Natural killer cell (primary cell): Measurements from ENCODE around the gene SHANK2. TPM values are rescaled to one million over a fixed set of nuclear protein-coding genes. Genes with fewer than 3 reads are reported as not detected.

Experiments
- ATAC-seq, 3 donors: fragments of 150-1000 bp in 2 of 3; fragments of 200-7000 bp in 1 of 3; cut with Tn5 transposase; 1 replicate in 1 of 3; 2 replicates in 2 of 3; pipeline ENCODE4 v1.10.0; 2021; ENCODE audit warnings: mild to moderate bottlenecking in 2 of 3, moderate library complexity in 2 of 3
- DNase-seq, 2 donors: peaks; one replicate each; pipeline versions ENCODE4 v3.0.0 to v3.0.0-alpha.2; 2013 to 2021; ENCODE audit warnings: mixed read lengths in 1 of 2
- H3K27ac ChIP-seq: one replicate; pipeline ENCODE4 v1.5.1; 2013; ENCODE audit warnings: mild to moderate bottlenecking, low read length
- H3K27me3 ChIP-seq: one replicate; pipeline ENCODE4 v1.6.1; 2013; ENCODE audit warnings: low read length; ENCODE audit not compliant: control insufficient read depth, insufficient read depth
- H3K36me3 ChIP-seq: one replicate; pipeline ENCODE4 v1.6.1; 2013; ENCODE audit warnings: low read length; ENCODE audit not compliant: control insufficient read depth, insufficient read depth
- H3K4me1 ChIP-seq: one replicate; pipeline ENCODE4 v1.6.1; 2013; ENCODE audit warnings: low read length; ENCODE audit not compliant: control insufficient read depth, insufficient read depth
- H3K4me3 ChIP-seq: one replicate; pipeline ENCODE4 v1.5.1; 2013; ENCODE audit warnings: low read length
- H3K9me3 ChIP-seq: one replicate; pipeline ENCODE4 v1.6.1; 2013; ENCODE audit warnings: low read length; ENCODE audit not compliant: control insufficient read depth, insufficient read depth
- H3K27ac Mint-ChIP-seq, 2 donors: one replicate each; pipeline ENCODE4 v1.8.0; 2022; ENCODE audit warnings: mild to moderate bottlenecking in 2 of 2, mixed read lengths in 2 of 2, moderate library complexity in 1 of 2
- H3K27me3 Mint-ChIP-seq, 2 donors: one replicate each; pipeline ENCODE4 v1.8.0; 2022; ENCODE audit warnings: low read depth in 2 of 2, mixed read lengths in 2 of 2
- H3K36me3 Mint-ChIP-seq: one replicate; pipeline ENCODE4 v1.8.0; 2022; ENCODE audit warnings: mixed read lengths
- H3K4me1 Mint-ChIP-seq, 2 donors: one replicate each; pipeline ENCODE4 v1.8.0; 2022; ENCODE audit warnings: mixed read lengths in 2 of 2
- H3K4me3 Mint-ChIP-seq: one replicate; pipeline ENCODE4 v1.8.0; 2022; ENCODE audit warnings: mild to moderate bottlenecking, moderate library complexity, mixed read lengths
- H3K9me3 Mint-ChIP-seq, 2 donors: one replicate each; pipeline ENCODE4 v1.8.0; 2022; ENCODE audit warnings: mixed read lengths in 2 of 2
- WGBS: methylation state at CpG from one replicate; pipeline ENCODE4 v1.1.7; 2013; ENCODE audit warnings: missing lambda C conversion rate; ENCODE audit not compliant: insufficient coverage; 5-methylcytosine and 5-hydroxymethylcytosine counted together
- intact Hi-C: fragments of 100-400 bp; cut with micrococcal nuclease; formaldehyde crosslinking; loops from one replicate; pipeline ENCODE4 v1.14.2; 2022
- total RNA-seq, 4 donors: library from RNA; stranded (reverse); fragments of 120-200 nt in 1 of 4; gene quantifications; one replicate each; pipeline versions ENCODE4 v1.2.3 to v1.2.4, GENCODE V29; 2013 to 2022
- TF ChIP-seq, protein P1 (sequence below): fragments of 200-600 bp; IDR thresholded peaks from one replicate; pipeline ENCODE4 v1.8.0; 2022; ENCODE audit warnings: antibody characterized with exemption

Gene SHANK2
- total RNA-seq, 3 donors from 2014 or later (not counting 1 experiment from before 2014, with no cell fraction given) = 4.9 TPM; not detected in 2

DNA sequence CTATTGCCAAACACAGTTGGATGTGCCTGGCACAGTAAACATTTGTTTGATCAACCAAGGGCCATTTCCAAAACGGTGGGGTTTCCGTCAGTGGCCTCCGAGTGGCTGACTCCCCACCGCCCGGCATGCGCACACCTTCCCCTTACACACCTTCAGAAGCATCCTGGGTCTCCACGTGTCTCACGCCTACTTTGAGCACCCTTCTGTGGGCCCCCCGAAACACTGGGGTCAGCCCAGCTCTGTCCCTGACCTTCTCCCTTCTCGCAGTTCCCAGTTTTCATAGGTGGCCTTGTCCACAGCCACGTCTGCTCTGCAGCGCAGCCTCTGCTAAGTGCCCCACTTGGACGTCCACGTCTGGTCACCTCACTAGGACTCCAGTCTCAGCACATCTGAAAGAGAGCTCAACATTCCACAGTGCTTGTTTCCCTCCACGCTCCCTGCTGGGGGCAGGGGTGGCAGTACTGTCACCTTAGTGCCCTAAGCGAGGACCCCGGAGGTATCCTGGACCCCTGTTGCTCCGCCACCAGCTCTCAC is 13.2 kb upstream of the SHANK2 start:
- no peaks in the 10 kb centered on the region for H3K9me3 Mint-ChIP-seq
- DNase-seq = no peak

DNA sequence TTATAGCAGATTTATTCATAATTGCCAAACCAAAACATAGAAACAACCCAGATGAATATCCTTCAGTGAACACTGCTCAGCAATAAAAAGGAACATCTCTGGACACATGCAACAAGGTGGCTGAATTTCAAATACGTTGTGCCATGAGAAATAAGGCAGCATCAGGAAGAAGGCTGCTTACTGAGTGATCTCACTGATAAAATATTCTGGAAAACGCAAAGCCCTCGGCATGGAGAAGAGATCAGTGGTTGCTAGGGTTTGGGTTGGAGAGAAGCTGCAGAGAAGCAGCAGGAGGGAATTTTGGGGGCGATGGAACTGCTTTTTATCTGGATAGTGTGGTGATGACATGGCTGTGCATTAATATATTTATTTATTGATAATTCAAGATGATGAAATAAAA is 11.0 kb upstream of the SHANK2 start:
- Histone ChIP-seq H3K27me3 (no peaks in the 10 kb centered on the region), H3K4me1 (no peaks in the 10 kb centered on the region), H3K9me3 (no peaks in the 10 kb centered on the region), H3K27ac (no peak overlapping the region), H3K4me3 (no peak overlapping the region), H3K36me3 (no peaks in the 10 kb centered on the region)
- Mint-ChIP-seq H3K9me3 (no peaks in the 10 kb centered on the region), H3K27ac (no peak overlapping the region), H3K27me3 (peaks cover 8 to 11% of the 10 kb centered on the region in 2 donors), H3K36me3 (no peaks in the 10 kb centered on the region), H3K4me3 (no peak overlapping the region), H3K4me1 (no peaks in the 10 kb centered on the region)
- TF ChIP-seq, protein P1, sequence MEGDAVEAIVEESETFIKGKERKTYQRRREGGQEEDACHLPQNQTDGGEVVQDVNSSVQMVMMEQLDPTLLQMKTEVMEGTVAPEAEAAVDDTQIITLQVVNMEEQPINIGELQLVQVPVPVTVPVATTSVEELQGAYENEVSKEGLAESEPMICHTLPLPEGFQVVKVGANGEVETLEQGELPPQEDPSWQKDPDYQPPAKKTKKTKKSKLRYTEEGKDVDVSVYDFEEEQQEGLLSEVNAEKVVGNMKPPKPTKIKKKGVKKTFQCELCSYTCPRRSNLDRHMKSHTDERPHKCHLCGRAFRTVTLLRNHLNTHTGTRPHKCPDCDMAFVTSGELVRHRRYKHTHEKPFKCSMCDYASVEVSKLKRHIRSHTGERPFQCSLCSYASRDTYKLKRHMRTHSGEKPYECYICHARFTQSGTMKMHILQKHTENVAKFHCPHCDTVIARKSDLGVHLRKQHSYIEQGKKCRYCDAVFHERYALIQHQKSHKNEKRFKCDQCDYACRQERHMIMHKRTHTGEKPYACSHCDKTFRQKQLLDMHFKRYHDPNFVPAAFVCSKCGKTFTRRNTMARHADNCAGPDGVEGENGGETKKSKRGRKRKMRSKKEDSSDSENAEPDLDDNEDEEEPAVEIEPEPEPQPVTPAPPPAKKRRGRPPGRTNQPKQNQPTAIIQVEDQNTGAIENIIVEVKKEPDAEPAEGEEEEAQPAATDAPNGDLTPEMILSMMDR = no peak
- ATAC-seq (no peak), DNase-seq (no peak)
- WGBS = 84% methylated on average over 4 of the region's 4 CpGs
- intact Hi-C loops = no loop called here

More for the DNA sequence above, 13.2 kb upstream of the SHANK2 start:
- Mint-ChIP-seq H3K27me3 (peaks cover 8 to 11% of the 10 kb centered on the region in 2 donors), H3K4me1 (no peaks in the 10 kb centered on the region), H3K36me3 (no peaks in the 10 kb centered on the region), H3K27ac (no peak overlapping the region), H3K4me3 (no peak overlapping the region)
- intact Hi-C loops = no loop called here
- H3K9me3 ChIP-seq = no peaks in the 10 kb centered on the region
- no peak overlapping the region for H3K27ac ChIP-seq
- TF ChIP-seq, protein P1 = no peak
- H3K27me3 ChIP-seq = no peaks in the 10 kb centered on the region
- ATAC-seq = no peak
- WGBS = 85% methylated on average over 18 of the region's 18 CpGs
- no peaks in the 10 kb centered on the region for H3K4me1 ChIP-seq
- H3K36me3 ChIP-seq = no peaks in the 10 kb centered on the region
- H3K4me3 ChIP-seq = no peak overlapping the region

DNA sequence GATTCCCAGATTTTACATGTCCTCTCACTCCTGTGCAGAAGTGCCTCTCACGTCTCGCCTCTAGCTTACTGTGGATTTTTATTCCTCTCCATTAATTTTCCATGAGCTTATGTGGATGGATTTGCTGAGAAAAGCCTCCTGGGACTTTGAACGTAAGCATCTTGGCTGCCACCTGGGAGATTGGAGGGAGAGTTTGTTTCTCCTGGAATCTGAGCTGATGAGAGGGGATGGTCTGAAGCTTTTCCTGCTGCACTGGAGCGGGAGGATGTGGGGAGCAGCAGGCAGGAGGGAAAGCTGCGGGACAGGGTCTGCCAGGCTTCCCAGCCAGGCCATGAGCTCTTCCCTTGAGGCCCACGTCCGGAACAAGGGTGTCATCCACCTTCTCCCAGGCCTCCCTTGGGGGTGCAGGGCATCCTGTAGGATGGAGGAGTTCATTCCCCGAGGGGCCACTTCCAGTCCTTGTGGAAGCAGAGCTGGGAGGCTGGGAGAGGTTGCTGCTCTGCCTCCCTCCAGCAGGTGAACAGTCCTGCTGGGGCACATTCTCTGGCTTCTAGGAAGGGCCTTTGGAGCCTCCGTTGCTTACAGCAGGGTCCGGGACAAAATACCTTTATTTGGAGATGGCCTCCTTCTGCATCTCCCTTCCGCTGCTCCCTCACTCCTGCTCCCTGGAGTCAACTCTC is 3.6 kb upstream of the SHANK2 start:
- H3K4me3 ChIP-seq = no peak overlapping the region
- peaks cover 28 to 29% of the 10 kb centered on the region in 2 donors for H3K27me3 Mint-ChIP-seq
- no peak overlapping the region for H3K27ac Mint-ChIP-seq
- no peak overlapping the region for H3K4me3 Mint-ChIP-seq
- DNase-seq (no peak), ATAC-seq (no peak)
- TF ChIP-seq, protein P1 = no peak
- H3K36me3 ChIP-seq = no peaks in the 10 kb centered on the region
- H3K27ac ChIP-seq = no peak overlapping the region
- no peaks in the 10 kb centered on the region for H3K4me1 ChIP-seq
- intact Hi-C loops = no loop called here
- H3K4me1 Mint-ChIP-seq = no peaks in the 10 kb centered on the region
- no peaks in the 10 kb centered on the region for H3K36me3 Mint-ChIP-seq
- peaks cover 15% of the 10 kb centered on the region for H3K27me3 ChIP-seq
- H3K9me3 ChIP-seq = no peaks in the 10 kb centered on the region
- no peaks in the 10 kb centered on the region for H3K9me3 Mint-ChIP-seq
- 60% methylated on average over 11 of the region's 11 CpGs for WGBS

DNA sequence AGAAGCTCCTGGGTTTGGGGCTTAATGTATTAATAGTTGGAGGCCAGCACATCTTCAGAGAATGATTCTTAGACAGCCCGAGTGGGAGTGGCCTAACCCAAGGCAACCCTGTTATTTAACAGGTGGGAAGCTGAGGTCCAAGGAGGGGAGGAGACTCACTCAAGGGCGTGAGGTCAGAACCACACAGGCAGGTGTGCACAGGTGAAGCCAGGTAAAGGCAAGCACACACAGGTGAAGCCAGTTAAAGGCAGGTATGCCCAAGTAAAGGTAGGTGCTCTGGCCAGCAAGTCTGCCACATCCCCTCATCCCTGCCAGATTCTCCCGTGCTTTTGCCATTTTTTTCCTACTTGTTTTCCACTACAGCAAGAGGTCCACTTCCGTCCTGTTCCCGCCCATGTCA is 2.9 kb upstream of the SHANK2 start:
- peaks cover 19% of the 10 kb centered on the region for H3K27me3 ChIP-seq
- WGBS = 74% methylated on average over 5 of the region's 5 CpGs
- no peaks in the 10 kb centered on the region for H3K4me1 Mint-ChIP-seq
- ATAC-seq (no peak), DNase-seq (no peak)
- no peaks in the 10 kb centered on the region for H3K9me3 ChIP-seq
- no peaks in the 10 kb centered on the region for H3K36me3 Mint-ChIP-seq
- H3K9me3 Mint-ChIP-seq = no peaks in the 10 kb centered on the region
- H3K4me1 ChIP-seq = no peaks in the 10 kb centered on the region
- no peak overlapping the region for H3K27ac Mint-ChIP-seq
- intact Hi-C loops = no loop called here
- H3K27me3 Mint-ChIP-seq = peaks cover 34 to 35% of the 10 kb centered on the region in 2 donors
- H3K36me3 ChIP-seq = no peaks in the 10 kb centered on the region
- H3K4me3 ChIP-seq = no peak overlapping the region
- TF ChIP-seq, protein P1 = no peak
- no peak overlapping the region for H3K4me3 Mint-ChIP-seq
- H3K27ac ChIP-seq = no peak overlapping the region
